Sigmoid colon (tissue), 7 donors: ENCODE measurements around the gene RNF26. TPM values are rescaled to one million over a fixed set of nuclear protein-coding genes. Genes with fewer than 3 reads are reported as not detected.
A peak's percentile ranks its signal among the peaks of the same experiment; 100 is the strongest.

ENCODE experiments used
- DNase-seq: peaks from one replicate; pipeline ENCODE4 v3.0.0-alpha.2; 2019
- H3K27ac ChIP-seq, 4 donors: fragments of 200-600 bp; sonication (generic); one replicate each; pipeline ENCODE4 v1.5.1; 2016 to 2019; ENCODE audit warnings: mild to moderate bottlenecking in 1 of 4
- H3K27me3 ChIP-seq, 3 donors: fragments of 200-600 bp; sonication (generic); one replicate each; pipeline ENCODE4 v1.5.1; 2019; ENCODE audit warnings: mild to moderate bottlenecking in 1 of 3
- H3K36me3 ChIP-seq, 4 donors: fragments of 200-600 bp; sonication (generic); one replicate each; pipeline ENCODE4 v1.5.1; 2016 to 2019
- H3K4me1 ChIP-seq, 4 donors: fragments of 200-600 bp; sonication (generic); one replicate each; pipeline ENCODE4 v1.5.1; 2017 to 2019
- H3K4me3 ChIP-seq, 4 donors: fragments of 200-600 bp; sonication (generic); one replicate each; pipeline ENCODE4 v1.5.1; 2017 to 2019; ENCODE audit warnings: mild to moderate bottlenecking in 2 of 4, moderate library complexity in 1 of 4
- H3K9me3 ChIP-seq, 4 donors: fragments of 200-600 bp in 3 of 4; sonication (generic) in 3 of 4; one replicate each; pipeline versions ENCODE4 v1.5.1 to v1.6.1; 2013 to 2019
- CTCF ChIP-seq, 4 experiments: fragments of 450-650 bp in 3 of 4; fragments of 200-600 bp in 1 of 4; IDR thresholded peaks; one replicate each; pipeline ENCODE4 v1.5.1; 2016 to 2019; ENCODE audit warnings: antibody characterized with exemption in 4 of 4, mild to moderate bottlenecking in 3 of 4, moderate library complexity in 2 of 4
- EP300 ChIP-seq, 4 donors: sonication (generic); formaldehyde crosslinking; IDR thresholded peaks; one replicate each; pipeline ENCODE4 v1.6.1; 2017; ENCODE audit warnings: antibody characterized with exemption in 4 of 4
- POLR2A ChIP-seq, 2 donors: fragments of 450-650 bp; IDR thresholded peaks; one replicate each; pipeline ENCODE4 v1.6.1; 2016; ENCODE audit warnings: antibody characterized with exemption in 2 of 2, mild to moderate bottlenecking in 2 of 2, moderate library complexity in 2 of 2
- POLR2AphosphoS5 ChIP-seq, 4 donors: sonication (generic); formaldehyde crosslinking; IDR thresholded peaks; one replicate each; pipeline ENCODE4 v1.6.1; 2017; ENCODE audit warnings: antibody characterized with exemption in 4 of 4
- WGBS, 2 donors: extraction: QIAGEN DNeasy Blood & Tissue Kit; methylation state at CpG; one replicate each; pipeline ENCODE4 v1.1.7; 2013; 5-methylcytosine and 5-hydroxymethylcytosine counted together
- intact Hi-C: fragments of 100-400 bp; cut with DNase I; formaldehyde crosslinking; loops from one replicate; pipeline ENCODE4 v1.15.1; 2023
- polyA plus RNA-seq, 3 donors: library from polyadenylated mRNA; stranded (reverse); fragments of 200-250 nt; gene quantifications; one replicate each; pipeline ENCODE4 v1.2.3, GENCODE V29; 2013
- total RNA-seq, 4 donors: library from RNA; depleted of rRNA; stranded (reverse); fragments of >200 nt; gene quantifications; one replicate each; pipeline ENCODE4 v1.1.0, GENCODE V29; 2016
- donor health status: healthy with polysubstance abuse.
- donor health status: Bipolar disorder and iron deficiency.
- donor health status: healthy.

Gene RNF26
- total and polyA plus RNA-seq, 7 donors, result 6.2 to 26.1 (median 10.7) TPM

GRCh38 chr11:119343726-119344125 is 9.4 kb downstream of the RNF26 start:
- TF ChIP-seq EP300 (IDR thresholded peaks at IDR 0.05), result no peak
- no peak for TF ChIP-seq POLR2A (IDR thresholded peaks at IDR 0.05)
- no peak for TF ChIP-seq CTCF (IDR thresholded peaks at IDR 0.05)
- TF ChIP-seq POLR2AphosphoS5 (IDR thresholded peaks at IDR 0.05), result no peak
- intact Hi-C loops, result loop anchor here (5.0 kb wide), 1 partner anchor 39 kb away; the partner anchor contains the start of gene USP2
- Histone ChIP-seq H3K4me3 (no peak overlapping the region), H3K27me3 (peaks cover 0 to 19% (median 12%) of the 10 kb centered on the region in 3 donors), H3K4me1 (peaks cover 0 to 34% (median 28%) of the 10 kb centered on the region in 4 donors), H3K27ac (no peak overlapping the region), H3K36me3 (no peaks in the 10 kb centered on the region), H3K9me3 (no peaks in the 10 kb centered on the region)
- DNase-seq, result no peak
- WGBS, 2 donors, result 86 to 90% methylated on average over 7 of the region's 7 CpGs

- intact Hi-C loops, result loop anchor here (5.0 kb wide), 1 partner anchor 38 kb away; the partner anchor contains the start of gene USP2
- TF ChIP-seq CTCF (IDR thresholded peaks at IDR 0.05) (no peak), EP300 (IDR thresholded peaks at IDR 0.05) (no peak), POLR2AphosphoS5 (IDR thresholded peaks at IDR 0.05) (no peak), POLR2A (IDR thresholded peaks at IDR 0.05) (no peak)
- Histone ChIP-seq H3K4me1 (peaks cover 0 to 27% (median 21%) of the 10 kb centered on the region in 4 donors), H3K27ac (no peak overlapping the region), H3K36me3 (no peaks in the 10 kb centered on the region), H3K27me3 (peaks cover 0 to 17% (median 12%) of the 10 kb centered on the region in 3 donors), H3K4me3 (no peak overlapping the region), H3K9me3 (no peaks in the 10 kb centered on the region)
- DNase-seq, result no peak
- 85 to 90% methylated on average over 14 of the region's 14 CpGs for WGBS, 2 donors
Measured at GRCh38 chr11:119344291-119345010, 10.1 kb downstream of the RNF26 start.

- intact Hi-C loops, result no loop called here
- TF ChIP-seq POLR2AphosphoS5 (IDR thresholded peaks at IDR 0.05) (no peak), EP300 (IDR thresholded peaks at IDR 0.05) (no peak), CTCF (IDR thresholded peaks at IDR 0.05) (no peak), POLR2A (IDR thresholded peaks at IDR 0.05) (no peak)
- Histone ChIP-seq H3K36me3 (no peaks in the 10 kb centered on the region), H3K4me1 (peaks cover 0 to 15% (median 9%) of the 10 kb centered on the region in 4 donors), H3K4me3 (no peak overlapping the region), H3K27ac (no peak overlapping the region), H3K27me3 (peaks cover 0 to 4% (median 4%) of the 10 kb centered on the region in 3 donors), H3K9me3 (no peaks in the 10 kb centered on the region)
- WGBS, 2 donors, result 84 to 85% methylated on average over 12 of the region's 12 CpGs
- no peak for DNase-seq
Measured at GRCh38 chr11:119345685-119346084, 11.4 kb downstream of the RNF26 start.

- Histone ChIP-seq H3K27ac (peak within 1 kb of the TSS in 1 of 4 donors; percentile 28), H3K27me3 (peaks cover 0 to under 1% (median 0%) of the 10 kb centered on the region in 3 donors), H3K9me3 (no peaks in the 10 kb centered on the region), H3K4me1 (peaks cover 0 to 6% (median 0%) of the 10 kb centered on the region in 4 donors), H3K36me3 (no peaks in the 10 kb centered on the region), H3K4me3 (no peak within 1 kb of the TSS)
- TF ChIP-seq EP300 (IDR thresholded peaks at IDR 0.05) (no peak), POLR2A (IDR thresholded peaks at IDR 0.05) (no peak), POLR2AphosphoS5 (IDR thresholded peaks at IDR 0.05) (no peak), CTCF (IDR thresholded peaks at IDR 0.05) (no peak)
- 63 to 82% methylated on average over 6 of the region's 6 CpGs for WGBS, 2 donors
- intact Hi-C loops, result no loop called here
- DNase-seq, result no peak
Measured at GRCh38 chr11:119346605-119347004, 12.3 kb downstream of the RNF26 start, which contains the start of gene MFRP. Gene MFRP (minus strand): TSS chr11:119346705. CDS start chr11:119346513, 192 bp downstream.
